Astrocyte (in vitro differentiated cells and primary cell): Measurements from ENCODE around the gene ZFYVE28.

Experiments
- EZH2 ChIP-seq: IDR thresholded peaks from 2 replicates; pipeline ENCODE4 v1.6.1; 2012; ENCODE audit warnings: mild to moderate bottlenecking, low read length, inconsistent platforms; ENCODE audit not compliant: insufficient read depth
- TF ChIP-seq, protein P1 (sequence below): IDR thresholded peaks from 2 replicates; pipeline ENCODE4 v1.5.1; 2011; ENCODE audit warnings: low read depth, mild to moderate bottlenecking, inconsistent platforms, low read length, moderate library complexity; ENCODE audit not compliant: insufficient read depth

DNA sequence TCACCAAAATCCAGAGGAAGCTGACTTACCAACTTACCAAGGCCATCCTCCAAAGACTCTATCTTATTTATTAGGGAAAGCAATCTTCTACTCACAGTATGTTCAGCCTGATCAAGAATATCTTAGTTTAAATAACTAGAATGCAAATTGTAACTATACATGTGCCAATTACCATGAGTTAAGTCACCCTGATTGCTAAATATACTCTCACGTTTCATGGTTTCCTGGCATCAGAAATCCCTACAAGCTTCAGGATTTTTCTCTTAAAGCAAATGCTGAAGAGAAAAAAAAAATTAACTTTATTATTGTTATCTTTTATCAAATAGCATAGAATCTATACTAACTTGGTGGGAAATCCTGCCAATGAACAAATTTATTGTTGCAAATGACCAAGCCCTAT lies 93.6 kb downstream of the ZFYVE28 start:
- TF ChIP-seq, protein P1, sequence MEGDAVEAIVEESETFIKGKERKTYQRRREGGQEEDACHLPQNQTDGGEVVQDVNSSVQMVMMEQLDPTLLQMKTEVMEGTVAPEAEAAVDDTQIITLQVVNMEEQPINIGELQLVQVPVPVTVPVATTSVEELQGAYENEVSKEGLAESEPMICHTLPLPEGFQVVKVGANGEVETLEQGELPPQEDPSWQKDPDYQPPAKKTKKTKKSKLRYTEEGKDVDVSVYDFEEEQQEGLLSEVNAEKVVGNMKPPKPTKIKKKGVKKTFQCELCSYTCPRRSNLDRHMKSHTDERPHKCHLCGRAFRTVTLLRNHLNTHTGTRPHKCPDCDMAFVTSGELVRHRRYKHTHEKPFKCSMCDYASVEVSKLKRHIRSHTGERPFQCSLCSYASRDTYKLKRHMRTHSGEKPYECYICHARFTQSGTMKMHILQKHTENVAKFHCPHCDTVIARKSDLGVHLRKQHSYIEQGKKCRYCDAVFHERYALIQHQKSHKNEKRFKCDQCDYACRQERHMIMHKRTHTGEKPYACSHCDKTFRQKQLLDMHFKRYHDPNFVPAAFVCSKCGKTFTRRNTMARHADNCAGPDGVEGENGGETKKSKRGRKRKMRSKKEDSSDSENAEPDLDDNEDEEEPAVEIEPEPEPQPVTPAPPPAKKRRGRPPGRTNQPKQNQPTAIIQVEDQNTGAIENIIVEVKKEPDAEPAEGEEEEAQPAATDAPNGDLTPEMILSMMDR: no peak
- TF ChIP-seq EZH2: no peak
